Neural cell (in vitro differentiated cells): Measurements from ENCODE around the gene DIS3L2. TPM values are rescaled to one million over a fixed set of nuclear protein-coding genes. Genes with fewer than 3 reads are reported as not detected.

Experiments
- H2AFZ ChIP-seq: fragments of 200-600, 300-800 bp; sonication (generic), shearing (Covaris generic); 2 replicates; pipeline ENCODE4 v1.6.0; 2014; ENCODE audit warnings: low read depth, mild to moderate bottlenecking, antibody characterized with exemption, low read length, moderate library complexity
- H3F3A ChIP-seq: fragments of 200-600 bp; shearing (Covaris generic); 2 replicates; pipeline ENCODE4 v1.6.1; 2016; ENCODE audit warnings: mild to moderate bottlenecking, moderate library complexity, mixed read lengths, antibody characterized with exemption, low read length; ENCODE audit not compliant: insufficient read depth, poor library complexity, severe bottlenecking
- H3K27ac ChIP-seq: fragments of 200-600, 300-800 bp; sonication (generic), shearing (Covaris generic); 2 replicates; pipeline ENCODE4 v1.5.1; 2014; ENCODE audit warnings: mild to moderate bottlenecking, low read length, moderate library complexity
- H3K27me3 ChIP-seq: fragments of 300-800, 200-600 bp; sonication (generic), shearing (Covaris generic); 2 replicates; pipeline ENCODE4 v1.6.0; 2014; ENCODE audit warnings: mild to moderate bottlenecking, low read depth, low read length, moderate library complexity; ENCODE audit not compliant: insufficient read depth
- H3K36me3 ChIP-seq: fragments of 300-800, 200-600 bp; sonication (generic), shearing (Covaris generic); 2 replicates; pipeline ENCODE4 v1.5.1; 2014; ENCODE audit warnings: mild to moderate bottlenecking, antibody characterized with exemption, low read length, moderate library complexity; ENCODE audit not compliant: insufficient read depth
- H3K4me2 ChIP-seq: fragments of 300-800, 200-600 bp; sonication (generic), shearing (Covaris generic); 2 replicates; pipeline ENCODE4 v1.6.0; 2014; ENCODE audit warnings: mild to moderate bottlenecking, low read length
- H3K4me3 ChIP-seq: fragments of 300-800, 200-600 bp; sonication (generic), shearing (Covaris generic); 2 replicates; pipeline ENCODE4 v1.5.1; 2014; ENCODE audit warnings: mild to moderate bottlenecking, low read length, moderate library complexity
- H3K79me2 ChIP-seq: fragments of 200-600 bp; shearing (Covaris generic); replicated peaks from 2 replicates; pipeline ENCODE4 v1.6.0; 2014; ENCODE audit warnings: mild to moderate bottlenecking, low read length, moderate library complexity; ENCODE audit not compliant: insufficient read depth
- H3K9ac ChIP-seq: fragments of 300-800, 200-600 bp; sonication (generic), shearing (Covaris generic); 2 replicates; pipeline ENCODE4 v1.6.1; 2016; ENCODE audit warnings: mild to moderate bottlenecking, low read length, mixed read lengths
- H3K9me2 ChIP-seq: fragments of 200-600 bp; shearing (Covaris generic); 2 replicates; pipeline ENCODE4 v1.6.1; 2016; ENCODE audit warnings: mild to moderate bottlenecking, low read length, mixed read lengths; ENCODE audit not compliant: insufficient read depth
- H3K9me3 ChIP-seq: fragments of 200-600, 300-800 bp; sonication (generic), shearing (Covaris generic); 2 replicates; pipeline ENCODE4 v1.6.1; 2016; ENCODE audit warnings: mild to moderate bottlenecking, mixed run types, low read length, moderate library complexity, mixed read lengths
- H4K20me1 ChIP-seq: fragments of 200-600 bp; shearing (Covaris generic); 2 replicates; pipeline ENCODE4 v1.6.1; 2016; ENCODE audit warnings: mild to moderate bottlenecking, mixed run types; ENCODE audit not compliant: insufficient read depth
- CTCF ChIP-seq: fragments of 450-650 bp; IDR thresholded peaks from 2 replicates; pipeline ENCODE4 v1.5.1; 2014; ENCODE audit warnings: antibody characterized with exemption, mild to moderate bottlenecking, moderate library complexity; ENCODE audit not compliant: poor library complexity, severe bottlenecking
- EP300 ChIP-seq: fragments of 450-650 bp; conservative IDR thresholded peaks from 2 replicates; pipeline ENCODE4 v1.6.1; 2014; ENCODE audit warnings: antibody characterized with exemption, mild to moderate bottlenecking, moderate library complexity; ENCODE audit not compliant: poor library complexity, severe bottlenecking
- EZH2 ChIP-seq: fragments of 200-600, 300-800 bp; shearing (Covaris generic), sonication (generic); IDR thresholded peaks from 2 replicates; pipeline ENCODE4 v1.6.1; 2014; ENCODE audit warnings: antibody characterized with exemption, low read length, borderline replicate concordance, mild to moderate bottlenecking; ENCODE audit not compliant: insufficient read depth, poor library complexity, severe bottlenecking
- MXI1 ChIP-seq: fragments of 450-650 bp; conservative IDR thresholded peaks from 2 replicates; pipeline ENCODE4 v1.6.1; 2014; ENCODE audit warnings: antibody characterized with exemption, mild to moderate bottlenecking; ENCODE audit not compliant: poor library complexity, severe bottlenecking
- POLR2AphosphoS5 ChIP-seq: IDR thresholded peaks from 2 replicates; pipeline ENCODE4 v1.6.1; 2012
- RAD21 ChIP-seq: fragments of 450-650 bp; conservative IDR thresholded peaks from 2 replicates; pipeline ENCODE4 v1.6.1; 2014; ENCODE audit warnings: antibody characterized with exemption, mild to moderate bottlenecking, moderate library complexity
- REST ChIP-seq: IDR thresholded peaks from 2 replicates; pipeline ENCODE4 v1.6.1; 2012; ENCODE audit warnings: borderline replicate concordance
- SMC3 ChIP-seq: fragments of 450-650 bp; conservative IDR thresholded peaks from 2 replicates; pipeline ENCODE4 v1.6.1; 2014; ENCODE audit warnings: antibody characterized with exemption, mild to moderate bottlenecking, moderate library complexity; ENCODE audit not compliant: poor library complexity
- TAF1 ChIP-seq: IDR thresholded peaks from 2 replicates; pipeline ENCODE4 v1.6.1; 2012; ENCODE audit warnings: low read depth
- polyA plus RNA-seq: library from polyadenylated mRNA; depleted of rRNA; stranded (reverse); fragments of >200 nt; gene quantifications from 2 replicates; pipeline ENCODE4 v1.2.3, GENCODE V29; 2014

DIS3L2 gene
- polyA plus RNA-seq, 1 donor from 2014 or later: 20.0 TPM

DNA sequence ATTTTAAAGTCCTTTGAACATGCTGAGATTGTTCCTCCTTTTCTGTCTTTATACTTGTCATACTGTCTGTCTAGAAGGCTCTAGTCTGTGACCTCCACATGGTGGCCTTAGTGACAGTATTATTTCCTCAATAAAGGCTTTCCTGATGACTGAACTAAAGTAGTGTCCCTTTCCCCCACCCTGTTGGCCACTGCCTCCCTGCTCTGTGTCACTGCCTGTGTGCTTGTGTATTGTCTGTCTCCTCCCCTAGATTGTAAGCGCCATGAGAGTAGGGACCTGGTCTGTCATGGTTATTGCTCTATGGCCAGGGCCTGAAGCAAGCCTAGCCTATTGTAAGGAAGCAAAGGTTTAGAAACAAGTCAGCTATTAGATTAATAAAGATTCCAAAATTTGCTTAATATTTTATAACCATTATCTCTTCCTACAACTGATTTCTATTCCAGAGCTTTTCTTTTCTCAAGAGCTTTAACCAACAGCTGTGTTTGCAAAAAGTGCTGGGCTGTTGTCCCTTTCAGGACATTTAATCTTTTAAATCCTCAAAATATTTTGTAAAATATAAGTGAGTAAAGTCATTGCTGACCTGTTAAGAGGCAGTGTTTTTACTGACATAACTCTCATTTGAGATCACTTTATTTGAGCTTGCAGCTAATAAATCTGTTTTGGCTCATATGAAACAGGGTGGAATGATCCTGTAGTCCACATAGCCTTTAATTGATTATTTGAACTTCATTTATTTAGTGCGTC lies 35.5 kb downstream of the DIS3L2 start:
- Histone ChIP-seq H2AFZ (no peak overlapping the region), H3K36me3 (no peaks in the 10 kb centered on the region), H4K20me1 (no peaks in the 10 kb centered on the region), H3K27me3 (no peaks in the 10 kb centered on the region), H3K9me3 (no peaks in the 10 kb centered on the region), H3K9me2 (no peaks in the 10 kb centered on the region), H3F3A (no peaks in the 10 kb centered on the region), H3K4me2 (no peak overlapping the region), H3K9ac (no peak overlapping the region), H3K79me2 (peaks cover 7% of the 10 kb centered on the region), H3K27ac (no peak overlapping the region), H3K4me3 (no peak overlapping the region)
- TF ChIP-seq EP300: no peak

- Histone ChIP-seq H3K79me2 (peaks cover 7% of the 10 kb centered on the region), H3K27me3 (no peaks in the 10 kb centered on the region), H3K9me2 (no peaks in the 10 kb centered on the region), H2AFZ (no peak overlapping the region), H3K36me3 (no peaks in the 10 kb centered on the region), H3K9ac (no peak overlapping the region), H3K4me3 (no peak overlapping the region), H3K9me3 (no peaks in the 10 kb centered on the region), H3F3A (no peaks in the 10 kb centered on the region), H3K4me2 (no peak overlapping the region), H4K20me1 (no peaks in the 10 kb centered on the region), H3K27ac (no peak overlapping the region)
- no peak for TF ChIP-seq EZH2
- TF ChIP-seq CTCF: no peak
- TF ChIP-seq TAF1: no peak
- no peak for TF ChIP-seq RAD21
- no peak for TF ChIP-seq EP300
- TF ChIP-seq SMC3: no peak
Observed at GRCh38 chr2:231998046-231998445, 36.5 kb downstream of the DIS3L2 start.

DNA sequence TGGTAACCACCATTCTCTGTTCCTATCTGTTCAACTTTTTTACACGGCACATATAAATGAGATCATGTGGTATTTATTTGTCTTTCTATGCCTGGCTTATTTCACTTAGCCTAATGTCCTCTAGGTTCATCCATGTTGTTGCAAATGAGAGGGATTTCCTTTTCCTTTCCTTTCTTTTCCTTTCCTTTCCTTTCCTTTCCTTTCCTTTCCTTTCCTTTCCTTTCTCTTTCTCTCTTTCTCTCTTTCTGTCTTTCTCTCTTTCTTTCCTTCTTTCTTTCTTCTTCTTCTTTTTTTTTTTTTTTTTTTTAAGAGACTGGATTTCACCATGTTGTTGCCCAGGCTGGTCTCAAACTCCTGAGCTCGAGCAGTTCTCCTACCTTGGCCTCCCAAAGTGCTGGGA lies 38.9 kb downstream of the DIS3L2 start:
- H3K4me2 ChIP-seq: no peak overlapping the region
- H3K9me2 ChIP-seq: no peaks in the 10 kb centered on the region
- no peaks in the 10 kb centered on the region for H3F3A ChIP-seq
- H3K9ac ChIP-seq: no peak overlapping the region
- H3K4me3 ChIP-seq: no peak overlapping the region
- no peaks in the 10 kb centered on the region for H3K9me3 ChIP-seq
- no peaks in the 10 kb centered on the region for H3K36me3 ChIP-seq
- TF ChIP-seq REST: no peak
- TF ChIP-seq RAD21: no peak
- no peak for TF ChIP-seq SMC3
- no peak for TF ChIP-seq CTCF
- TF ChIP-seq POLR2AphosphoS5: no peak
- no peak for TF ChIP-seq EP300
- no peak for TF ChIP-seq MXI1
- TF ChIP-seq TAF1: no peak
- no peak for TF ChIP-seq EZH2
- H2AFZ ChIP-seq: no peak overlapping the region
- no peaks in the 10 kb centered on the region for H3K27me3 ChIP-seq
- H3K79me2 ChIP-seq: peaks cover 7% of the 10 kb centered on the region
- H4K20me1 ChIP-seq: no peaks in the 10 kb centered on the region
- no peak overlapping the region for H3K27ac ChIP-seq
